HG02642 (cell line): Measurements from ENCODE around the gene HLA-DQA1.

Experiments used
- ATAC-seq: cut with Tn5 transposase; IDR thresholded peaks from one replicate; pipeline ENCODE4 v1.9.1; 2021; ENCODE audit warnings: mild to moderate bottlenecking; ENCODE audit not compliant: unreplicated experiment, poor library complexity

The HLA-DQA1 gene

GRCh38 chr6:32689531-32690501 is 52.6 kb downstream of the HLA-DQA1 start:
- ATAC-seq, result no peak

- ATAC-seq, result no peak
These were observed 54.8 kb downstream of the HLA-DQA1 start for GRCh38 chr6:32692019-32692418.
